GM19099 (cell line): ENCODE data around the gene JUND.

Experiments used
- POLR2A ChIP-seq: IDR thresholded peaks from 3 replicates; pipeline ENCODE4 v1.6.1; 2011; ENCODE audit warnings: low read depth; ENCODE audit not compliant: insufficient read length; ENCODE audit errors: extremely low read depth

Gene JUND

GRCh38 chr19:18284712-18285360, 3.4 kb upstream of the JUND start:
- peak; percentile 35 for TF ChIP-seq POLR2A

GRCh38 chr19:18283338-18283737, 1.9 kb upstream of the JUND start:
- TF ChIP-seq POLR2A: no peak

GRCh38 chr19:18282788-18283141, 1.3 kb upstream of the JUND start:
- no peak for TF ChIP-seq POLR2A

- peak; percentile 3 for TF ChIP-seq POLR2A
Observed at GRCh38 chr19:18282021-18282787, 782 bp upstream of the JUND start.

GRCh38 chr19:18280247-18281081, 958 bp downstream of the JUND start:
- TF ChIP-seq POLR2A: peak; percentile 85

GRCh38 chr19:18279516-18280246, 1.7 kb downstream of the JUND start:
- peak; percentile 40 for TF ChIP-seq POLR2A

GRCh38 chr19:18279266-18279515, 2.2 kb downstream of the JUND start:
- no peak for TF ChIP-seq POLR2A

- no peak for TF ChIP-seq POLR2A
Observed at GRCh38 chr19:18278521-18279265, 2.7 kb downstream of the JUND start.

- no peak for TF ChIP-seq POLR2A
Observed at GRCh38 chr19:18274781-18275356, 6.6 kb downstream of the JUND start.

GRCh38 chr19:18274219-18274780, 7.1 kb downstream of the JUND start, which contains the start of gene IQCN:
Gene IQCN, minus strand, starts transcription at chr19:18274452. Its CDS starts 4,974 bp downstream, at chr19:18269478.
- no peak for TF ChIP-seq POLR2A

GRCh38 chr19:18273561-18274218, 7.7 kb downstream of the JUND start:
- no peak for TF ChIP-seq POLR2A

- TF ChIP-seq POLR2A: no peak
Observed at GRCh38 chr19:18271433-18271841, 10.0 kb downstream of the JUND start.

- TF ChIP-seq POLR2A: no peak
Observed at GRCh38 chr19:18270326-18270725, 11.1 kb downstream of the JUND start.

GRCh38 chr19:18269070-18269723, 12.2 kb downstream of the JUND start:
- no peak for TF ChIP-seq POLR2A
